ENCODE measurements around the gene ASPN. TPM values are rescaled to one million over a fixed set of nuclear protein-coding genes. Genes with fewer than 3 reads are reported as not detected.
"Not testable (repeated sequence)": the region's sequence is repeated elsewhere in the genome, so short reads cannot be mapped to it uniquely, and the experiment has no call there.

The ASPN gene
- total RNA-seq, 3 donors from 2014 or later = 3.9 to 6.3 (median 6.2) TPM

DNA sequence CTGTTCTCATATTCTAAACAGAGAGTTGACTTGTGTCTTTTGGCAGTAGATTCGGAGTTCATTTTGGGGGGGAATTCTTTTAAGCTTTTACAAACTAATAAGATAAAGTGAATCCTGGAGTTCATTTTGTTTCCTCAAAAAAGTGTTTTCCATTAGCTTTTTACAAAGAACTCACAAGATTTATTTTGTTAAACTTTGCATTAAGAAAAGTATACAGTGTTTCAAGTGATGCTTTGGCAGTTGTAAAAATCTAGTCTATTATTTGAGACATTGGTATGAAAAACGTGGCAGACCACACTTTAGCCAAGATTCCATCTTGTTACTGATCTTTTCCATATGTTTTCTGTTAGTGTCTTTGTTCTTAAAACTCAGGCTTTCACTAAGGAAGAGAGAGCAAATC, 56.8 kb downstream of the ASPN start:
- intact Hi-C loops (cut with DNase I; ENCODE audit: low total_unique reads) = no loop called here
- H3K4me1 ChIP-seq = no peaks in the 10 kb centered on the region
- H3K36me3 ChIP-seq = no peaks in the 10 kb centered on the region
- peak overlapping the region; percentile 0 to 60 for H3K27ac ChIP-seq
- DNase-seq (ENCODE audit: low spot score in 2 of 2) = no peak
- no peaks in the 10 kb centered on the region for H3K27me3 ChIP-seq
- H3K9me3 ChIP-seq = no peaks in the 10 kb centered on the region
- TF ChIP-seq POLR2AphosphoS5 (IDR thresholded peaks at IDR 0.05) (no peak), POLR2A (IDR thresholded peaks at IDR 0.05) (no peak), CTCF (IDR thresholded peaks at IDR 0.05) (no peak)
- H3K4me3 ChIP-seq = no peak overlapping the region

- Histone ChIP-seq H3K4me1 (no peaks in the 10 kb centered on the region), H3K27me3 (no peaks in the 10 kb centered on the region), H3K36me3 (no peaks in the 10 kb centered on the region), H3K4me3 (peak within 1 kb of the TSS; percentile 26 to 41 (median 30)), H3K9me3 (no peaks in the 10 kb centered on the region), H3K27ac (peak within 1 kb of the TSS in 1 of 2 donors; percentile 62)
- no peak for DNase-seq (ENCODE audit: low spot score in 2 of 2)
- no peak for TF ChIP-seq POLR2AphosphoS5 (IDR thresholded peaks at IDR 0.05)
- TF ChIP-seq CTCF (IDR thresholded peaks at IDR 0.05) = no peak
- no peak for TF ChIP-seq POLR2A (IDR thresholded peaks at IDR 0.05)
- intact Hi-C loops (cut with DNase I; ENCODE audit: low total_unique reads) = no loop called here
These were observed 58.0 kb downstream of the ASPN start, which contains the start of gene OMD for GRCh38 chr9:92424340-92424739. TSS of gene OMD (minus strand) at chr9:92424471. CDS start at chr9:92417558, 6,913 bp downstream.

DNA sequence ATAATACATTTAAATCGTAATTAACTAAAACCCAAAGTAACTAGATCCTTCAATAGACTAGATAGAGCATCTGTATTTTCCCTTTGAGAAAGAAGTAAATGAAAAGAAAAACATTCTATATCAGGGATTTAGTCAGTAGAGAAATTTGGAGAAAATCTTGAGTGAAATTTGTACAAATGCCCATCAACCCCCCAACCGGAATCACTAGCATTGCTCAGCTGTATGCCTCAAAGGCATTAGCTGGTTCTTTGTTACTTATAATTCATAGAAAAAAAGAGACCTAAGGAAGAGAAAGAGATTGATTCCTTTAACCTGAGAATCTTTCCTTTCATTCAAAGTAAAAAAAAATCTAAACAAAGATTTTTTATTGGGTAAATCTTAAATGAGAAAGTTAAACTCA, 58.7 kb downstream of the ASPN start:
- H3K9me3 ChIP-seq = no peaks in the 10 kb centered on the region
- peak overlapping the region in 2 of 3 donors; percentile 30 to 41 for H3K4me3 ChIP-seq
- DNase-seq (ENCODE audit: low spot score in 2 of 2) = no peak
- H3K4me1 ChIP-seq = no peaks in the 10 kb centered on the region
- intact Hi-C loops (cut with DNase I; ENCODE audit: low total_unique reads) = no loop called here
- no peak overlapping the region for H3K27ac ChIP-seq
- H3K27me3 ChIP-seq = no peaks in the 10 kb centered on the region
- TF ChIP-seq POLR2A (IDR thresholded peaks at IDR 0.05) (no peak), POLR2AphosphoS5 (IDR thresholded peaks at IDR 0.05) (no peak), CTCF (IDR thresholded peaks at IDR 0.05) (no peak)
- H3K36me3 ChIP-seq = no peaks in the 10 kb centered on the region

- TF ChIP-seq POLR2A (IDR thresholded peaks at IDR 0.05) = no peak
- TF ChIP-seq CTCF (IDR thresholded peaks at IDR 0.05) = no peak
- no peak for TF ChIP-seq POLR2AphosphoS5 (IDR thresholded peaks at IDR 0.05)
- peak overlapping the region in 2 of 3 donors; percentile 30 to 41 for H3K4me3 ChIP-seq
- intact Hi-C loops (cut with DNase I; ENCODE audit: low total_unique reads) = no loop called here
These were observed 59.5 kb downstream of the ASPN start for GRCh38 chr9:92422611-92423338.

GRCh38 chr9:92414566-92414965, 67.7 kb downstream of the ASPN start:
- no peaks in the 10 kb centered on the region for H3K36me3 ChIP-seq
- H3K27me3 ChIP-seq = no peaks in the 10 kb centered on the region
- no peak overlapping the region for H3K27ac ChIP-seq
- no peak overlapping the region for H3K4me3 ChIP-seq
- H3K9me3 ChIP-seq = no peaks in the 10 kb centered on the region
- intact Hi-C loops (cut with DNase I; ENCODE audit: low total_unique reads) = no loop called here
- H3K4me1 ChIP-seq = no peaks in the 10 kb centered on the region
- no peak for DNase-seq (ENCODE audit: low spot score in 2 of 2)
- TF ChIP-seq CTCF (IDR thresholded peaks at IDR 0.05) (no peak), POLR2A (IDR thresholded peaks at IDR 0.05) (no peak), POLR2AphosphoS5 (IDR thresholded peaks at IDR 0.05) (no peak)

More at GRCh38 chr9:92422611-92423338, 59.5 kb downstream of the ASPN start:
- Histone ChIP-seq H3K27ac (no peak overlapping the region), H3K9me3 (no peaks in the 10 kb centered on the region), H3K27me3 (no peaks in the 10 kb centered on the region), H3K36me3 (no peaks in the 10 kb centered on the region), H3K4me1 (no peaks in the 10 kb centered on the region)
- DNase-seq (ENCODE audit: low spot score in 2 of 2) = no peak

- H3K36me3 ChIP-seq; intact Hi-C loops (cut with DNase I; ENCODE audit: low total_unique reads); H3K4me1 ChIP-seq; H3K27me3 ChIP-seq; DNase-seq (ENCODE audit: low spot score in 2 of 2); H3K9me3 ChIP-seq; H3K4me3 ChIP-seq: not testable (repeated sequence)
- H3K27ac ChIP-seq = peak overlapping the region; percentile 10 to 41
These were observed 71.1 kb downstream of the ASPN start for GRCh38 chr9:92411157-92411556.

Data from breast epithelium (tissue), 4 donors.